ENCODE data around the gene USP40. TPM values are rescaled to one million over a fixed set of nuclear protein-coding genes. Genes with fewer than 3 reads are reported as not detected.

USP40 gene
- total RNA-seq, 2 donors from 2014 or later: 11.6 to 12.5 TPM

GRCh38 chr2:233546774-233547173 is 19.8 kb downstream of the USP40 start:
- Histone ChIP-seq H3K4me1 (no peaks in the 10 kb centered on the region), H3K27me3 (no peaks in the 10 kb centered on the region), H3K27ac (no peak overlapping the region), H3K36me3 (peaks cover 44% of the 10 kb centered on the region), H3K4me3 (no peak overlapping the region), H3K9me3 (no peaks in the 10 kb centered on the region)
- DNase-seq (ENCODE audit: low spot score): no peak
- no peak for TF ChIP-seq CTCF (IDR thresholded peaks at IDR 0.05)

- H3K4me3 ChIP-seq: no peak overlapping the region
- TF ChIP-seq CTCF (IDR thresholded peaks at IDR 0.05): no peak
- no peak overlapping the region for H3K27ac ChIP-seq
- H3K27me3 ChIP-seq: no peaks in the 10 kb centered on the region
- H3K36me3 ChIP-seq: peaks cover 37% of the 10 kb centered on the region
- H3K4me1 ChIP-seq: no peaks in the 10 kb centered on the region
- H3K9me3 ChIP-seq: no peaks in the 10 kb centered on the region
- DNase-seq (ENCODE audit: low spot score): no peak
Observed at GRCh38 chr2:233546101-233546500, 20.5 kb downstream of the USP40 start.

- H3K27ac ChIP-seq: no peak overlapping the region
- TF ChIP-seq CTCF (IDR thresholded peaks at IDR 0.05): no peak
Observed at GRCh38 chr2:233544200-233544610, 22.4 kb downstream of the USP40 start.

GRCh38 chr2:233542507-233542906 is 24.1 kb downstream of the USP40 start:
- Histone ChIP-seq H3K4me1 (no peaks in the 10 kb centered on the region), H3K9me3 (no peaks in the 10 kb centered on the region), H3K27ac (no peak overlapping the region), H3K36me3 (peaks cover 25% of the 10 kb centered on the region), H3K27me3 (no peaks in the 10 kb centered on the region), H3K4me3 (no peak overlapping the region)
- no peak for DNase-seq (ENCODE audit: low spot score)
- TF ChIP-seq CTCF (IDR thresholded peaks at IDR 0.05): no peak

More at GRCh38 chr2:233544200-233544610, 22.4 kb downstream of the USP40 start:
- no peaks in the 10 kb centered on the region for H3K9me3 ChIP-seq
- no peak overlapping the region for H3K4me3 ChIP-seq
- H3K4me1 ChIP-seq: no peaks in the 10 kb centered on the region
- peaks cover 30% of the 10 kb centered on the region for H3K36me3 ChIP-seq
- no peak for DNase-seq (ENCODE audit: low spot score)
- H3K27me3 ChIP-seq: no peaks in the 10 kb centered on the region

GRCh38 chr2:233538741-233539140 is 27.8 kb downstream of the USP40 start:
- Histone ChIP-seq H3K4me3 (no peak overlapping the region), H3K27ac (no peak overlapping the region), H3K36me3 (no peaks in the 10 kb centered on the region), H3K27me3 (no peaks in the 10 kb centered on the region), H3K9me3 (no peaks in the 10 kb centered on the region), H3K4me1 (no peaks in the 10 kb centered on the region)
- no peak for TF ChIP-seq CTCF (IDR thresholded peaks at IDR 0.05)
- no peak for DNase-seq (ENCODE audit: low spot score)

GRCh38 chr2:233535271-233535670 is 31.3 kb downstream of the USP40 start:
- no peak overlapping the region for H3K27ac ChIP-seq
- H3K27me3 ChIP-seq: no peaks in the 10 kb centered on the region
- no peak overlapping the region for H3K4me3 ChIP-seq
- TF ChIP-seq CTCF (IDR thresholded peaks at IDR 0.05): no peak
- DNase-seq (ENCODE audit: low spot score): no peak
- H3K9me3 ChIP-seq: no peaks in the 10 kb centered on the region
- H3K4me1 ChIP-seq: no peaks in the 10 kb centered on the region
- no peaks in the 10 kb centered on the region for H3K36me3 ChIP-seq

All from right atrium auricular region (tissue), 2 donors.